HG03280 (cell line): ENCODE measurements around the gene SHC3.

Source experiments
- ATAC-seq: cut with Tn5 transposase; IDR thresholded peaks from one replicate; pipeline ENCODE4 v1.9.1; 2021; ENCODE audit warnings: mild to moderate bottlenecking, moderate library complexity; ENCODE audit not compliant: unreplicated experiment

The SHC3 gene

GRCh38 chr9:89029788-89030187 is 148.8 kb downstream of the SHC3 start:
- ATAC-seq, result no peak

DNA sequence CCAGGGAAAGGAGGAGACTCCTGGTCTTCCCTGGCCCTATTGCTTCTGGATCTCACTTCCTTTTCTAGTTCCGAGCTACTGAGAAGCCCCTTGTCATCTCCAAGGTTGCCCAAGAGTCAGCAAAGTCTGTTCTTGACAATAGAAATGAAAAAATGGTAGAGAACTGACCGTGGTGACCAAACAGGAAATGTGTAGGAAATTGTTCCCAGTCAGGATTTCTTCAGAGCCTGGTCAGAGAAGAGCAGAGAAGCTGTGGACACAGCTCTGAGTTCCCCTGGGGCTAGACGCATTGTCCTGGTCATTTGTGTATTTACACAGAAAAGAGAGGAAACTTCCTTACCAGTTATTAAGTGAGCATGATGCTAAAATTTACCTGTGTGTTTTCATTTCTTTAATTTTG is 151.7 kb downstream of the SHC3 start:
- no peak for ATAC-seq

DNA sequence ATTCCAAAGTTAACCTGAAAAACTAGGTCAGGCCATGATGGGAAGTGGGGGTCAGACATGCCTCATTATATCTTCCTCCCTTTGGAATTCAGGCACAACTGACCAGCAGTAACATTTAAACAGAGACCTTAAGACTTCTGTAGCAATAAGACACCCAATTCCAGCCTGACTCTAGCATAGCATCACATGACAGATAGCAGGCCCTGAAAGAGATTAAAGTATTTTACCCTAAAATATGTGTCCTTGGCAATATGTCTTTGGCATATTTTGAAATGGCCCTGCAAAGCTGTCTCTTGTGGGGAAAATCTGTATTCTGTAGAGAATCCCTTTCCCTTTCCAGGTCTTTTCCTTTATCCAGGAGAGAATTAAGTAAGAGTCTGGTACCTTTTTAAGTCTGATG is 153.1 kb downstream of the SHC3 start:
- no peak for ATAC-seq

GRCh38 chr9:89024727-89025126 is 153.9 kb downstream of the SHC3 start:
- ATAC-seq, result no peak

- ATAC-seq, result no peak
Measured at GRCh38 chr9:89023740-89024139, 154.9 kb downstream of the SHC3 start.

- no peak for ATAC-seq
Measured at GRCh38 chr9:89022902-89023301, 155.7 kb downstream of the SHC3 start.

DNA sequence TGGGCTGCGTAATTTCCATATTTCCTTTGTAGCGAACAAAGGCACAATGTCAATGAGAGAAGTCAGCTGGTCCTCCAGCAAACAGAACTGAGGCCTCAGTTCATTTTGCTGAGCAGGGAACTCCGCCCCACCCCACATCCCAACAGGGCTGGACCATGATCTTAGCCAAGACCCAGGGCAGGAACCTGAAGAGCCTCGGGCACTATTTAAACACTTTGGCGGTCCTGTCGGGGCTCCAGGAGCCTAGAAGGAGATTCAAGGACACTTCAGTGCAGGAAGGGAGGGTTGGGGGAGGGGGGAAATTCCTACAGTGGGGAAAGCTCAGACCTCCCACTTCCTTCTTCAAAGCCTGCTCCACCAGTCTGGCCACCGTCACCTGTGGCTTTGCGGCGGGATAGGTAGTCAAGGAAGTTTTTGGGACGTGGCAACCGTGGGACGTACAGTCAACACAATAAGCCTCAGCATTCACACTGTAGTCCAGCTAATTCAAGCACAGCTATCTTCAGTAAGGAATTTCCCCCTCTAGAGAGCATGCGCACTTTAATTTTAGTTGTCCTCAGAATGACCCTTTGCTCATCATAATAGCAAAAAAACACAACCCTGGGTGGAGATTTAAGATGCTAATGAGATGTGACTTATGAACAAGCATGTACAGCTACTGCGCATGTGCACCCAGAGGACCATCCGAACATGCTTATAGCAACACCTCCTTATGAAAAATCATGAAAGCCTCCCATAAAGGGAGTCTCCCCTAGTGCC is 156.4 kb downstream of the SHC3 start:
- ATAC-seq, result no peak

DNA sequence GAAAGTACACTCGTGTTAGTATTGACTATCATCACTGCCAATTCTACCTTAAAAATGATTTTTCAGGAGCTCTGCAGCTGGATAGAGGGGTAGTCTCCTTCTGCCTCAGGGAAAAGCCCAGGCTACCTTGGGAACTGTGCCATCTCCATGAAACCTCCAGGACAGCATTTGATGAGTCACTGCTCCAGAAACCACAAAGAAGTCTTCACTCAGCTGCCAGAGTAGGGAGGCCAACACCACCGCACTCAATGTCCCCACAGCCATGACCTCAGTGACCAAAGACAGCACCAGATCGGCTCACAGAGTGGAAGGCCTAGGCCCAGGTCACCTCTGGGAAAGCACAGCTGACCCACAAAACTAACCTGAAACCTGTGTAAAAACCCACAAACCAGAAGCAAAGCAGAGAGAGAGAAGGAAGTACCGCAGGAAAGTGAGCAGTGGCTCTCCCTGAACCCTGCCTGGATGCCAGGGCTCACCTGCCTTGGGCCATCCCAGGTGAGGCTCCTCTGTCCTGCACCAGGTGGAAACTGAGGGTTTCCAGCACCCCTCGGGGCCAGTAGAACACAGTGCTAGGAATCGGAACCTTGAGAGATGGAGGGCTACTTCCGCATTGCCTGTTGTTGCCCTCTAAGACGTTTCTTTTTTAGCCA is 157.3 kb downstream of the SHC3 start:
- no peak for ATAC-seq

GRCh38 chr9:89020754-89021153 is 157.9 kb downstream of the SHC3 start:
- no peak for ATAC-seq

- no peak for ATAC-seq
Measured at GRCh38 chr9:89015336-89015735, 163.3 kb downstream of the SHC3 start.

DNA sequence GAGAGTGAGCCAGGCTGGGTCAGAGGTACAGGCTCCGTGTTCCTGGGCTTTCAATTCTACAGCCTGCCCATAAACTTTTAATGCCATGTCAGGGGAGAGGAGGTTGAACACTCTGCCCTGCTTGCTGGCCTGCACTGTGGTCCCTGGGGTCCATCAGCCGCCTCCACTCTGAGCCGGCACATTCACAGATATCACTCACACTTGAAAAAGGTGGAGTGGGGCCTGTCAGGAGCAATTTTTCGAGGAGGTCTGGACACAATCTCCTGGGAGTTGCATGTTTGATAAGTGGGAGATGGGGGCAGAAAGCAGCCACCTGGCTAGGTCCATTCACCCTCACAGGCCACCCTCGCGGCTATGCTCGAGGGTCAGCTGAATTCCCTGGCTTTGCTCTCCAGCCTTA is 164.5 kb downstream of the SHC3 start:
- ATAC-seq, result no peak

GRCh38 chr9:89013660-89014059 is 165.0 kb downstream of the SHC3 start:
- ATAC-seq, result no peak

- ATAC-seq, result no peak
Measured at GRCh38 chr9:89012294-89013042, 166.2 kb downstream of the SHC3 start.

GRCh38 chr9:89011683-89012082 is 166.9 kb downstream of the SHC3 start:
- no peak for ATAC-seq

GRCh38 chr9:89010526-89011111 is 168.0 kb downstream of the SHC3 start:
- no peak for ATAC-seq

DNA sequence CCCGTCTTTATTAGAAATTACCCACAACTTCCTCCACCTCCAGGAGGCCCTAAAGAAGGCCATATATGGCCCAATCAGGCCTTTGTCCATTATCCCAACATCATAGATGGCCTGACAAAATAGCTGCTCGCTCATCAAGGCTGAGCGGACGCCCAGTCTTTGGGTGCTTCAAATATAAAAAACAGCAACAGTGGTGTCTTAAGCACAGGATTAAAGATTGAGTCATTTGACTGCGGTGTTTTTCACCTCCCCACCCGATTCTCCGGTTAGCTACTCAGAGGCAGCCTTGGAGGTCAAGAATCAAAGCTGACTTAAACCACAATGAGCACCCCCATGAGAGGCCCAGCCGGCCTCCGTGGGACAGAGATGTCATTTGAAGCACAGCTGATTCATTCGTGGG is 168.6 kb downstream of the SHC3 start:
- no peak for ATAC-seq

DNA sequence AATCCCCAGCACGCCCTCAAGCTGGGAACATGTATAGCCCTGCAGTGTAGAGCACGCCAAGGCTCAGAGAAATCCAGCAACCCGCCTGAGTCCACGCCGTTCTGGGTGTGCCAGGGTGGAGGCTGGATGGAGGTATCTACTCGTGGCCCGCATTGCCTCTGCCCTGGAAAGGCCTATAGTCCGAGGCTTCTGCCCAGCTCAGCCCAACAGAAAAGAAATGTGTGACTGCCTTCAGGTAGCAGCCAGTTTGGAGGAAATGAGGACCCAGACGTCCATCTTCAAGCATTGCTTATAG is 169.1 kb downstream of the SHC3 start:
- no peak for ATAC-seq

DNA sequence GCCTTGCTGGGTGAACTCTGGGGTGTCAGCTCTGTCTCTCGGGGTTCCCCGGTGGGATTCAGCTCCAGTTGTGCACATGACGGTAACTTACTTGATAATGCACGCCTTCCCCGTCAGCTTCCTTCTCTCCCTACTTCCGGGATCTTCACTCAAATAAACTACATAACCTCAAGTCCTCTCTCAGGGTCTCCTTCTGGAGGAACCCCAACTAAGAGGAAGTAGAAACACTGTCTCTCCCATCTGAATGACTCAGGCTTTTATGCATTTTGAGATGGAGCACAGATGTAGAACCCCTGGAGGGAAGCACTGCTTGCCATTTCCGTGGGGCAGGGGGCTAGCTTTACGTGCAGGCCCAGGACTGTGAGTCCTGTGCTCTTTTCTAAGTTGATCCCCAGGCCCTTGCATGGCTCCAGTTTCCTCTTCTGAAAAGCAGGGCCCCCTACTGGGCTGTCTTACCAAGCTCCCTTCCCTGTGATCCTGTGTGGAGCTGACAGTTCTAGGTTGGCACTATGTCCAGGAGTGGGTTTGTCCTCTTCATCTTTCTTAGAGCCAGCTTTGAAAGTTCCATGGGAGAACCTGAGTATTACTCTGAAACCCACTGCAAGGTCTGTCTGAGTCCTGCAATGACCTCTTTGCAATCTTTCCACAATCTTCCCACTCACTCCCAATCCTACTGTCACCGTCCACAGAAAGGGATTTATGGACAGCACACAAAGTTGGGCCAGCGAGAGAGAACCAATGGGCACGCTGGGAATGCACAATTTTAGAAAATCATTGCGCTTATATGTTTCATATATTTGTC is 169.7 kb downstream of the SHC3 start:
- ATAC-seq, result no peak

DNA sequence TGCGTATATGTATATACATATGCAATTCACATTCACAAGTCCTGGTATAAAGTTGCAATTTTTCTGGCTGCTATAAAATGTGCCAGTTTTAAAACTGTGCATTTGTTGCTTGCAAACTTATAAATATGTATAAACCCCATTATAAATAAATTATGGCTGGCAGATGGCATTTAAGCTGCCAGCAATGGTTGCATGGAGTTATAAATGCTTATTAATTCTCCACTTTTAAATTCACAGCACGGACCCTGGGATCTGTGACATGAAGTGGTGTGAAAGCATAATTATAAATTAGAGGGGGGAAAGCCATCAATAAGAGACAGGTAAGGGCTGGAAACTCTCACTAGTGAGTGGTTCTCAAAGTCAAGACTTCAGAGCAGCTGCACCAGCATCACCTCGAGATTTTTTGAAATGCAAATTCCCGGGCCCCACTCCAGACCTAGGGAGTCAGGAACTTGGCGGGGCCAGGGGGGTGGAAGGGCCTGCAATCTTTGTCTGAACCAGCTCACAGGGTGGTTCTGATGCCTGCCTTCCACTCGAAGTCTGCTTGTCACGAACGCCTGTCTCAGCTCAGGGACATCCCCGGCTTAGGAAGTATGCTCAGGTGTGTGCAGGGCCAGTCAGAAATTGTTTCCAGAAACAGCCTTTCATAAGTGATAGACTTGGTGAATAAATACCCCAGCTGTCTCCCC is 170.4 kb downstream of the SHC3 start:
- ATAC-seq, result no peak
